ENCODE measurements around the gene KCNMB2.

Gene KCNMB2

GRCh38 chr3:178646186-178646862 lies 110.1 kb downstream of the KCNMB2 start:
- TF ChIP-seq CTCF (IDR thresholded peaks at IDR 0.05; ENCODE audit: insufficient read depth, missing control alignments) = no peak
- FAIRE-seq = no peak
- DNase-seq (ENCODE audit: insufficient read length, low spot score) = no peak

DNA sequence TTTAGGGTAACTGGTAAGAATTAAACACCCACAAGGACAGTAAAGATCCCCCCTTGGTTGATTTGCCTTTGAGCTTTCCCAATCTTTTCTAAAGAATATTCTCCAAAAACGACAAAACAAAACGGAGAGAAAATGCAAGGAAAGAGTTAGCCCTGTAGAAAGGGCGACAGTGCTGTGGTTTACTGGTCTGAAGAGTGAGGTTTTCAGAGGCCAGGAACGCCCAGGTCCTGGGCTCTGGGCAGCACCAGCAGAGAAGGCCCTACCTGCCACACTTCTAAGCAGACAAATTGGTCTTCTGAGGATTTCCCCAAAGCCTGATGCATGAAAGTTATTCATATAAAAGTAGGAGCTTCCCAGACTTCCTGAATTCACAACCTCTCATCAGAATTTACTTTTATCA lies 119.3 kb downstream of the KCNMB2 start:
- FAIRE-seq (no peak), DNase-seq (ENCODE audit: insufficient read length, low spot score) (no peak)
- TF ChIP-seq CTCF (IDR thresholded peaks at IDR 0.05; ENCODE audit: insufficient read depth, missing control alignments) = no peak

- FAIRE-seq (no peak), DNase-seq (ENCODE audit: insufficient read length, low spot score) (no peak)
Observed at GRCh38 chr3:178658694-178659325, 122.6 kb downstream of the KCNMB2 start.

GRCh38 chr3:178663201-178663934 lies 127.1 kb downstream of the KCNMB2 start:
- FAIRE-seq (peak; percentile 53), DNase-seq (ENCODE audit: insufficient read length, low spot score) (no peak)
- no peak for TF ChIP-seq CTCF (IDR thresholded peaks at IDR 0.05; ENCODE audit: insufficient read depth, missing control alignments)

More at GRCh38 chr3:178658694-178659325, 122.6 kb downstream of the KCNMB2 start:
- no peak for TF ChIP-seq CTCF (IDR thresholded peaks at IDR 0.05; ENCODE audit: insufficient read depth, missing control alignments)

- peak; percentile 75 for FAIRE-seq
- DNase-seq (ENCODE audit: insufficient read length, low spot score) = no peak
- no peak for TF ChIP-seq CTCF (IDR thresholded peaks at IDR 0.05; ENCODE audit: insufficient read depth, missing control alignments)
Observed at GRCh38 chr3:178665747-178666146, 129.5 kb downstream of the KCNMB2 start.

- DNase-seq (ENCODE audit: insufficient read length, low spot score) (no peak), FAIRE-seq (no peak)
- TF ChIP-seq CTCF (IDR thresholded peaks at IDR 0.05; ENCODE audit: insufficient read depth, missing control alignments) = no peak
Observed at GRCh38 chr3:178669022-178669601, 132.9 kb downstream of the KCNMB2 start.

Measured in D721Med (cell line).